Measurements from ENCODE around the gene HELZ.
"Not testable (repeated sequence)": the region's sequence is repeated elsewhere in the genome, so short reads cannot be mapped to it uniquely, and the experiment has no call there.

DNA sequence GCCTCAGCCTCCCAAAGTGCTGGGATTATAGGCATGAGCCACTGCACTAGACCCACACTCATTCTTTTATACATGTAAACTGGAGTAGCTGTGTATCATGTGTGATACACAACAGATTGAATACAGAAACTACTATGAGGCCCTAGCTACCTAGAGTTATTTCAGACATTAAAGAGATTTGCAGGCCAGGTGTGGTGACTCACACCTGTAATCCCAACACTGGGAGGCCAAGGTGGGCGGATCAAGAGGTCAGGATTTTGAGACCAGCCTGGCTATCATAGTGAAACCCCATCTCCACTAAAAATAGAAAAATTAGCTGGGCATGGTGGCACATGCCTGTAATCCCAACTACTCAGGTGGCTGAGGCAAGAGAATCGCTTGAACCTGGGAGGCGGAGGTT, 41.8 kb upstream of the HELZ start:
- TF ChIP-seq, protein P1, sequence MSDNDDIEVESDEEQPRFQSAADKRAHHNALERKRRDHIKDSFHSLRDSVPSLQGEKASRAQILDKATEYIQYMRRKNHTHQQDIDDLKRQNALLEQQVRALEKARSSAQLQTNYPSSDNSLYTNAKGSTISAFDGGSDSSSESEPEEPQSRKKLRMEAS (IDR thresholded peaks at IDR 0.05): not testable (repeated sequence)
- not testable (repeated sequence) for TF ChIP-seq YY1 (IDR thresholded peaks at IDR 0.05); TAF1 (conservative IDR thresholded peaks at IDR 0.05); RAD21 (IDR thresholded peaks at IDR 0.05); GABPA (IDR thresholded peaks at IDR 0.05 in 1 of 2, conservative IDR thresholded peaks at IDR 0.05 in 1 of 2); FOXA1 (IDR thresholded peaks at IDR 0.05); JUND (IDR thresholded peaks at IDR 0.05); RXRA (IDR thresholded peaks at IDR 0.05); SP1 (IDR thresholded peaks at IDR 0.05)
- TF ChIP-seq, protein P2, sequence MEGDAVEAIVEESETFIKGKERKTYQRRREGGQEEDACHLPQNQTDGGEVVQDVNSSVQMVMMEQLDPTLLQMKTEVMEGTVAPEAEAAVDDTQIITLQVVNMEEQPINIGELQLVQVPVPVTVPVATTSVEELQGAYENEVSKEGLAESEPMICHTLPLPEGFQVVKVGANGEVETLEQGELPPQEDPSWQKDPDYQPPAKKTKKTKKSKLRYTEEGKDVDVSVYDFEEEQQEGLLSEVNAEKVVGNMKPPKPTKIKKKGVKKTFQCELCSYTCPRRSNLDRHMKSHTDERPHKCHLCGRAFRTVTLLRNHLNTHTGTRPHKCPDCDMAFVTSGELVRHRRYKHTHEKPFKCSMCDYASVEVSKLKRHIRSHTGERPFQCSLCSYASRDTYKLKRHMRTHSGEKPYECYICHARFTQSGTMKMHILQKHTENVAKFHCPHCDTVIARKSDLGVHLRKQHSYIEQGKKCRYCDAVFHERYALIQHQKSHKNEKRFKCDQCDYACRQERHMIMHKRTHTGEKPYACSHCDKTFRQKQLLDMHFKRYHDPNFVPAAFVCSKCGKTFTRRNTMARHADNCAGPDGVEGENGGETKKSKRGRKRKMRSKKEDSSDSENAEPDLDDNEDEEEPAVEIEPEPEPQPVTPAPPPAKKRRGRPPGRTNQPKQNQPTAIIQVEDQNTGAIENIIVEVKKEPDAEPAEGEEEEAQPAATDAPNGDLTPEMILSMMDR (IDR thresholded peaks at IDR 0.05; ENCODE audit: low read depth, low read length, missing input control): not testable (repeated sequence)
- TF ChIP-seq, protein P3, sequence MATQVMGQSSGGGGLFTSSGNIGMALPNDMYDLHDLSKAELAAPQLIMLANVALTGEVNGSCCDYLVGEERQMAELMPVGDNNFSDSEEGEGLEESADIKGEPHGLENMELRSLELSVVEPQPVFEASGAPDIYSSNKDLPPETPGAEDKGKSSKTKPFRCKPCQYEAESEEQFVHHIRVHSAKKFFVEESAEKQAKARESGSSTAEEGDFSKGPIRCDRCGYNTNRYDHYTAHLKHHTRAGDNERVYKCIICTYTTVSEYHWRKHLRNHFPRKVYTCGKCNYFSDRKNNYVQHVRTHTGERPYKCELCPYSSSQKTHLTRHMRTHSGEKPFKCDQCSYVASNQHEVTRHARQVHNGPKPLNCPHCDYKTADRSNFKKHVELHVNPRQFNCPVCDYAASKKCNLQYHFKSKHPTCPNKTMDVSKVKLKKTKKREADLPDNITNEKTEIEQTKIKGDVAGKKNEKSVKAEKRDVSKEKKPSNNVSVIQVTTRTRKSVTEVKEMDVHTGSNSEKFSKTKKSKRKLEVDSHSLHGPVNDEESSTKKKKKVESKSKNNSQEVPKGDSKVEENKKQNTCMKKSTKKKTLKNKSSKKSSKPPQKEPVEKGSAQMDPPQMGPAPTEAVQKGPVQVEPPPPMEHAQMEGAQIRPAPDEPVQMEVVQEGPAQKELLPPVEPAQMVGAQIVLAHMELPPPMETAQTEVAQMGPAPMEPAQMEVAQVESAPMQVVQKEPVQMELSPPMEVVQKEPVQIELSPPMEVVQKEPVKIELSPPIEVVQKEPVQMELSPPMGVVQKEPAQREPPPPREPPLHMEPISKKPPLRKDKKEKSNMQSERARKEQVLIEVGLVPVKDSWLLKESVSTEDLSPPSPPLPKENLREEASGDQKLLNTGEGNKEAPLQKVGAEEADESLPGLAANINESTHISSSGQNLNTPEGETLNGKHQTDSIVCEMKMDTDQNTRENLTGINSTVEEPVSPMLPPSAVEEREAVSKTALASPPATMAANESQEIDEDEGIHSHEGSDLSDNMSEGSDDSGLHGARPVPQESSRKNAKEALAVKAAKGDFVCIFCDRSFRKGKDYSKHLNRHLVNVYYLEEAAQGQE (IDR thresholded peaks at IDR 0.05): not testable (repeated sequence)
- TF ChIP-seq, protein P4, sequence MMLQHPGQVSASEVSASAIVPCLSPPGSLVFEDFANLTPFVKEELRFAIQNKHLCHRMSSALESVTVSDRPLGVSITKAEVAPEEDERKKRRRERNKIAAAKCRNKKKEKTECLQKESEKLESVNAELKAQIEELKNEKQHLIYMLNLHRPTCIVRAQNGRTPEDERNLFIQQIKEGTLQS (IDR thresholded peaks at IDR 0.05): not testable (repeated sequence)
- TF ChIP-seq, protein P5, sequence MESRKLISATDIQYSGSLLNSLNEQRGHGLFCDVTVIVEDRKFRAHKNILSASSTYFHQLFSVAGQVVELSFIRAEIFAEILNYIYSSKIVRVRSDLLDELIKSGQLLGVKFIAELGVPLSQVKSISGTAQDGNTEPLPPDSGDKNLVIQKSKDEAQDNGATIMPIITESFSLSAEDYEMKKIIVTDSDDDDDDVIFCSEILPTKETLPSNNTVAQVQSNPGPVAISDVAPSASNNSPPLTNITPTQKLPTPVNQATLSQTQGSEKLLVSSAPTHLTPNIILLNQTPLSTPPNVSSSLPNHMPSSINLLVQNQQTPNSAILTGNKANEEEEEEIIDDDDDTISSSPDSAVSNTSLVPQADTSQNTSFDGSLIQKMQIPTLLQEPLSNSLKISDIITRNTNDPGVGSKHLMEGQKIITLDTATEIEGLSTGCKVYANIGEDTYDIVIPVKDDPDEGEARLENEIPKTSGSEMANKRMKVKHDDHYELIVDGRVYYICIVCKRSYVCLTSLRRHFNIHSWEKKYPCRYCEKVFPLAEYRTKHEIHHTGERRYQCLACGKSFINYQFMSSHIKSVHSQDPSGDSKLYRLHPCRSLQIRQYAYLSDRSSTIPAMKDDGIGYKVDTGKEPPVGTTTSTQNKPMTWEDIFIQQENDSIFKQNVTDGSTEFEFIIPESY (IDR thresholded peaks at IDR 0.05): not testable (repeated sequence)
